ENCODE data around the gene HSPB7.
A peak's percentile ranks its signal among the peaks of the same experiment; 100 is the strongest.
"Not testable (repeated sequence)": the region's sequence is repeated elsewhere in the genome, so short reads cannot be mapped to it uniquely, and the experiment has no call there.

The HSPB7 gene

GRCh38 chr1:15988856-15989736 lies 28.7 kb downstream of the HSPB7 start:
- Histone ChIP-seq H3K4me1 (ENCODE audit: insufficient read depth, poor library complexity, severe bottlenecking) (no peaks in the 10 kb centered on the region), H3K27me3 (ENCODE audit: insufficient read depth, poor library complexity, severe bottlenecking) (no peaks in the 10 kb centered on the region), H3K4me3 (ENCODE audit: severe bottlenecking) (no peak overlapping the region), H3K27ac (ENCODE audit: poor library complexity, severe bottlenecking) (no peak overlapping the region), H3K9me3 (ENCODE audit: severe bottlenecking) (no peaks in the 10 kb centered on the region), H3K36me3 (ENCODE audit: low read depth) (no peaks in the 10 kb centered on the region)
- DNase-seq (ENCODE audit: low spot score) (no peak), ATAC-seq (ENCODE audit: low read depth) (no peak)
- no peak for TF ChIP-seq CTCF (IDR thresholded peaks at IDR 0.05; ENCODE audit: poor library complexity, severe bottlenecking)

GRCh38 chr1:15985611-15986297 lies 32.1 kb downstream of the HSPB7 start:
- DNase-seq (ENCODE audit: low spot score): no peak
- no peak for TF ChIP-seq CTCF (IDR thresholded peaks at IDR 0.05; ENCODE audit: poor library complexity, severe bottlenecking)
- Histone ChIP-seq H3K27ac (ENCODE audit: poor library complexity, severe bottlenecking) (no peak overlapping the region), H3K27me3 (ENCODE audit: insufficient read depth, poor library complexity, severe bottlenecking) (no peaks in the 10 kb centered on the region), H3K4me3 (ENCODE audit: severe bottlenecking) (no peak overlapping the region), H3K9me3 (ENCODE audit: severe bottlenecking) (peaks cover 4% of the 10 kb centered on the region), H3K36me3 (ENCODE audit: low read depth) (no peaks in the 10 kb centered on the region), H3K4me1 (ENCODE audit: insufficient read depth, poor library complexity, severe bottlenecking) (no peaks in the 10 kb centered on the region)
- peak; percentile 66 for ATAC-seq (ENCODE audit: low read depth)

GRCh38 chr1:15983275-15983674 lies 34.6 kb downstream of the HSPB7 start:
- H3K36me3 ChIP-seq (ENCODE audit: low read depth): no peaks in the 10 kb centered on the region
- H3K4me1 ChIP-seq (ENCODE audit: insufficient read depth, poor library complexity, severe bottlenecking): no peaks in the 10 kb centered on the region
- DNase-seq (ENCODE audit: low spot score) (no peak), ATAC-seq (ENCODE audit: low read depth) (no peak)
- no peak overlapping the region for H3K4me3 ChIP-seq (ENCODE audit: severe bottlenecking)
- peaks cover 4% of the 10 kb centered on the region for H3K9me3 ChIP-seq (ENCODE audit: severe bottlenecking)
- no peak for TF ChIP-seq CTCF (IDR thresholded peaks at IDR 0.05; ENCODE audit: poor library complexity, severe bottlenecking)
- H3K27ac ChIP-seq (ENCODE audit: poor library complexity, severe bottlenecking): no peak overlapping the region
- H3K27me3 ChIP-seq (ENCODE audit: insufficient read depth, poor library complexity, severe bottlenecking): no peaks in the 10 kb centered on the region

GRCh38 chr1:15981679-15982078 lies 36.2 kb downstream of the HSPB7 start:
- no peak overlapping the region for H3K27ac ChIP-seq (ENCODE audit: poor library complexity, severe bottlenecking)
- DNase-seq (ENCODE audit: low spot score): no peak
- no peak for ATAC-seq (ENCODE audit: low read depth)
- no peak overlapping the region for H3K4me3 ChIP-seq (ENCODE audit: severe bottlenecking)
- no peaks in the 10 kb centered on the region for H3K36me3 ChIP-seq (ENCODE audit: low read depth)
- no peak for TF ChIP-seq CTCF (IDR thresholded peaks at IDR 0.05; ENCODE audit: poor library complexity, severe bottlenecking)
- H3K4me1 ChIP-seq (ENCODE audit: insufficient read depth, poor library complexity, severe bottlenecking): no peaks in the 10 kb centered on the region
- no peaks in the 10 kb centered on the region for H3K27me3 ChIP-seq (ENCODE audit: insufficient read depth, poor library complexity, severe bottlenecking)
- H3K9me3 ChIP-seq (ENCODE audit: severe bottlenecking): peaks cover 4% of the 10 kb centered on the region

- not testable (repeated sequence) for ATAC-seq (ENCODE audit: low read depth)
These were observed 39.9 kb downstream of the HSPB7 start for GRCh38 chr1:15977947-15978346.

More at GRCh38 chr1:15977947-15978346, 39.9 kb downstream of the HSPB7 start:
- H3K4me1 ChIP-seq (ENCODE audit: insufficient read depth, poor library complexity, severe bottlenecking); H3K36me3 ChIP-seq (ENCODE audit: low read depth); H3K27me3 ChIP-seq (ENCODE audit: insufficient read depth, poor library complexity, severe bottlenecking); H3K27ac ChIP-seq (ENCODE audit: poor library complexity, severe bottlenecking); H3K4me3 ChIP-seq (ENCODE audit: severe bottlenecking); H3K9me3 ChIP-seq (ENCODE audit: severe bottlenecking); DNase-seq (ENCODE audit: low spot score): not testable (repeated sequence)

All from RWPE2 (cell line).